ENCODE results near the gene NKIRAS1.
"Not testable (repeated sequence)": the region's sequence is repeated elsewhere in the genome, so short reads cannot be mapped to it uniquely, and the experiment has no call there.

Gene NKIRAS1

GRCh38 chr3:23944007-23944783 lies 27.4 kb upstream of the NKIRAS1 start:
- DNase-seq = no peak
- in situ Hi-C loops (cut with HindIII; ENCODE audit: low pct_ligation_motif_present, low pct_unique_long_range_greater_than_20kb, low sequenced_read_pairs) = no loop called here

- DNase-seq = no peak
- in situ Hi-C loops (cut with HindIII; ENCODE audit: low pct_ligation_motif_present, low pct_unique_long_range_greater_than_20kb, low sequenced_read_pairs) = no loop called here
These were observed 25.8 kb upstream of the NKIRAS1 start for GRCh38 chr3:23942546-23942945.

GRCh38 chr3:23941440-23941839 lies 24.6 kb upstream of the NKIRAS1 start:
- DNase-seq = no peak
- in situ Hi-C loops (cut with HindIII; ENCODE audit: low pct_ligation_motif_present, low pct_unique_long_range_greater_than_20kb, low sequenced_read_pairs) = no loop called here

DNA sequence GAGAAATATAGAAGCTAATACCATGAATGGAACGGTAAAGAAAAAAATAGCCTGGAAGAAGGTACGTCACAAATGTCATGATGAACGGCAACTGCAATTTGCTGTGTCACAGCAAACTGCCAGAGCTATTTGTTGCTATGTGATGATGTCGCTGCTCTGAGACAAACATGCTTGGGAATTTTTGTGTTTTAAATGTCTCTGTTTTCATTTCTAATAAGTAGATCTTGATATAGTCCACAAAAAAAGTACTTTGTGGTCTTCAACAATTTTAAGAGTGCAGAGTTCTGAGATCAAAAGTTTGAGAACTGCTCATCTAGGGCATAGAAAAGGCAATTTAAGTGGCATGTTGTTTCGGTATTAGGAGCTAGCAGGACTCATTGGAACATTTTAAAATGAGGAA lies 24.0 kb upstream of the NKIRAS1 start:
- no peak for DNase-seq

GRCh38 chr3:23938688-23939087 lies 21.9 kb upstream of the NKIRAS1 start:
- in situ Hi-C loops (cut with HindIII; ENCODE audit: low pct_ligation_motif_present, low pct_unique_long_range_greater_than_20kb, low sequenced_read_pairs) = no loop called here
- DNase-seq = no peak

More for the DNA sequence above, 24.0 kb upstream of the NKIRAS1 start:
- in situ Hi-C loops (cut with HindIII; ENCODE audit: low pct_ligation_motif_present, low pct_unique_long_range_greater_than_20kb, low sequenced_read_pairs) = no loop called here

DNA sequence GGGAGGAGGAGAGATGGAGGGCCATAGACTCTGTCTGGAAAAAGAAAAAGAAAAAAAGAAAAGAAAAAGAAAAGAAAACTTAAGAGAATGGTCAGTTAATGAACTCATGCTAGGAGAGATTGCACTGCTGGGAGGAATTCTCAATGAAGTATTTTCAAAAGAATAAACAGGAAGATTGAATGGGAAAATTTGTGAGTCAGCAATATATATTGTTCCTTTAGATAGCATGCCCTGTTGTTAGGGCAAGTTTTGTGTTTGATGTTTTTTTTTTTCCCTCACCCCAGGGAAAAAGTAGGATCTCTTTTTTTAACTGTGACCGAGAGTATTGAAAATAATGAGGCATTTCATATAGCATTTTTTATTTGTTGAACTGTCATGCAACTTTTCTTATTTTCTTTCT lies 20.5 kb upstream of the NKIRAS1 start:
- DNase-seq = no peak
- in situ Hi-C loops (cut with HindIII; ENCODE audit: low pct_ligation_motif_present, low pct_unique_long_range_greater_than_20kb, low sequenced_read_pairs) = no loop called here

DNA sequence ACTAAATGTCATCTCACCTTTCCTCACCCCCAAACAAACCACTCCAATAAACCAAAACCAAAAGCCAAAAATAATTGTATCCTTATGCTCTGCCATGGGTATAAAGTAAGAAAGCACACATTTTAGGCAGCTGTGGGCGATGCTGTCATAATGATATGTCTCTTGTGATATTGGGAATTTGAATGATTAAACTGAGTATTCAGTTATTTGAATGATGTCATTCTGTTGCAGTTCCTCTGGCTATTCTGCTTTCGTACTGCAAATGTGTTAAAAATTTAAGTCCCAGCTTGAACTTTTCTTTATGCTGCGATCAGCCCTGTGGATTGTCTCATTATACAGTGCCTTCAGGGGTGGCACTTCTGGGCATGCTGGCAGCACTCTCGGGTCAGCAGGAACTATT lies 17.5 kb upstream of the NKIRAS1 start:
- in situ Hi-C loops (cut with HindIII; ENCODE audit: low pct_ligation_motif_present, low pct_unique_long_range_greater_than_20kb, low sequenced_read_pairs) = no loop called here
- DNase-seq = no peak

DNA sequence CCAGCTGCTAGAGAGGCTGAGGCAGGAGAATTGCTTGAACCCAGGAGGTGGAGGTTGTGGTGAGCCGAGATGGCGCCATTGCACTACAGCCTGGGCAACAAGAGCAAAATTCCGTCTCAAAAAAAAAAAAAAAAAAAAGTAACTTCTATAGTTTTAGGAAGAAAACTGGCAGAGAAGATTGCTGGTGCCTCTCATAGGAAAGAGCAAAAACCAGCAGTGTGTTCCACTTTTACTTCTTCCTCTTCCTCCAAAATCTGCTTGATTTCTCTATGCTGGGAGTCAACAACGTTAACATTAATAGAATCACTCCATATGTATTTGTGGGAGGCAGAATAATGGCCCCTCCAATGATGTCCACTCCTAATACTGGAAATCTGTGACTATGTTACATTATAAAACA lies 15.8 kb upstream of the NKIRAS1 start:
- in situ Hi-C loops (cut with HindIII; ENCODE audit: low pct_ligation_motif_present, low pct_unique_long_range_greater_than_20kb, low sequenced_read_pairs) = no loop called here
- no peak for DNase-seq

- no peak for DNase-seq
- in situ Hi-C loops (cut with HindIII; ENCODE audit: low pct_ligation_motif_present, low pct_unique_long_range_greater_than_20kb, low sequenced_read_pairs) = no loop called here
These were observed 14.8 kb upstream of the NKIRAS1 start for GRCh38 chr3:23931597-23931996.

GRCh38 chr3:23928524-23928923 lies 11.7 kb upstream of the NKIRAS1 start:
- in situ Hi-C loops (cut with HindIII; ENCODE audit: low pct_ligation_motif_present, low pct_unique_long_range_greater_than_20kb, low sequenced_read_pairs) = no loop called here
- peak; percentile 11 for DNase-seq

GRCh38 chr3:23926736-23927135 lies 9.9 kb upstream of the NKIRAS1 start:
- DNase-seq = no peak
- in situ Hi-C loops (cut with HindIII; ENCODE audit: low pct_ligation_motif_present, low pct_unique_long_range_greater_than_20kb, low sequenced_read_pairs) = no loop called here

GRCh38 chr3:23926246-23926645 lies 9.5 kb upstream of the NKIRAS1 start:
- no peak for DNase-seq
- in situ Hi-C loops (cut with HindIII; ENCODE audit: low pct_ligation_motif_present, low pct_unique_long_range_greater_than_20kb, low sequenced_read_pairs) = no loop called here

DNA sequence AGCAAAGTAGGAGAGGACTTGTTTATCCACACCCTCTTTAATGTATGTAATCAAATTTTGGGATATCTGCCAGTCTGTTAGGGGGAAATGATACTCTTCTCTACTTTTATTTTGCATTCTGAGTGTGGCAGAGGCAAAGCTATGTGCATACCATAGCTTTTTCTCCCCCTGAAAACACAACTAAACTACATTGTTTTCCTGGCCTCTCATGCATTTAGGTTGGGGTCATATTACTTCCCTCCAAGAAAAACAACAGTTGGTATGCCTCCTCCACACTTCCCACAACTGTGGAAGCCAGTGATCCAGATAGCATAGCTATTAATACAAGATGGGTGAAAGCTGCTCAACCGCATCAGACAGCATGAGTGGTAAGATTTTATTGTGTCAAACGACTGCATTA lies 7.0 kb upstream of the NKIRAS1 start:
- in situ Hi-C loops (cut with HindIII; ENCODE audit: low pct_ligation_motif_present, low pct_unique_long_range_greater_than_20kb, low sequenced_read_pairs) = no loop called here
- DNase-seq = peak; percentile 26

GRCh38 chr3:23921052-23921511 lies 4.3 kb upstream of the NKIRAS1 start:
- in situ Hi-C loops (cut with HindIII; ENCODE audit: low pct_ligation_motif_present, low pct_unique_long_range_greater_than_20kb, low sequenced_read_pairs) = no loop called here
- DNase-seq = no peak

DNA sequence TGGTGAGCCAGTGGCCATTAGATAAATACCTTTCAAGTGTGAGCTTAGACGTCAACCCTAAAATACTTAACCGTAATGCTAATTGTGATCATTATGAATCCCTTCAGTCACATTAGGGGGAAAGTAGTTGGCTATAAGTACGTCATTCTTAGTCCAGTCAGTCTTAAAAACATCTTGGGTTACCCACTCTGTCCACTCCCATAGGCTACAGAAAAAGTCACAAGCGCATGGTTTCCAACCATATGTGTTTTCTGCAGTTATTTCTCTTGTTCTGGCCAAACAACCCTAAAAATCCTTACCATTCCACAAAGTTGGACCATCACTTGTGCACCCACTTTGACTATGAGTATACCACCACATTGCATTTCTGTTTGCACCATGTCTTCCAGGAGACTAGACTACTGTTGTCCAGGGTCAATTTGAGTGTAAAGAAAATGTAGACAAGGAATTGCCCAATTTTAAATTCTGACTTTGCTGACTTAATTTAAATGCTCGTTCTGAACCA lies 3.4 kb upstream of the NKIRAS1 start:
- DNase-seq = no peak
- in situ Hi-C loops (cut with HindIII; ENCODE audit: low pct_ligation_motif_present, low pct_unique_long_range_greater_than_20kb, low sequenced_read_pairs) = no loop called here

DNA sequence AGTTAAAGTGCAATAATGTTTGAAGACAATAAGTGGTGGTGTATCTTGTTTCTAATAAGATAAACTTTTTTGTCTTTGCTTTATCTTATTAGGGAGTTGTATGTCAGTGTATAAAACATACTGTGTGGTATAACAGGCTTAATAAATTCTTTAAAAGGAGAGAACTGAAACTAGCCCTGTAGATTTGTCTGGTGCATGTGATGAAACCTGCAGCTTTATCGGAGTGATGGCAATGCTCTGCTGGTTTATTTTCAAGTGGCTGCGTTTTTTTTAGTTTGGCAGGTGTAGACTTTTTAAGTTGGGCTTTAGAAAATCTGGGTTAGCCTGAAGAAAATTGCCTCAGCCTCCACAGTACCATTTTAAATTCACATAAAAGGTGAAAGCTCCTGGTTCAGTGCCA lies 2.8 kb upstream of the NKIRAS1 start:
- in situ Hi-C loops (cut with HindIII; ENCODE audit: low pct_ligation_motif_present, low pct_unique_long_range_greater_than_20kb, low sequenced_read_pairs) = no loop called here

DNA sequence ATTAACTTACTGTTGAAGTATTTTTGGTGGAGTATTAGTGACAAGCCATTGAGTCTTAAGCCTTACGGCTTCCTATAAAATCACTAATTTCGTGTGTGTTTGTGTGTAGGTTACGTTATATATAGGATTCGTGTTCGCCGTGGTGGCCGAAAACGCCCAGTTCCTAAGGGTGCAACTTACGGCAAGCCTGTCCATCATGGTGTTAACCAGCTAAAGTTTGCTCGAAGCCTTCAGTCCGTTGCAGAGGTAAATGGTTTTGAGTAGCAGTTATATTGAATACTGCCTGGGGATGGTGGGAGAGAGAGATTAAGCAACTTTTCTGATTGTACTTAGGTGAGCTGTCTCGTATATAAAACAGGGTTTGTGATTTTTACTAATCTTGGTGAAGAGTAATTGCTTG lies 1.5 kb upstream of the NKIRAS1 start:
- DNase-seq; in situ Hi-C loops (cut with HindIII; ENCODE audit: low pct_ligation_motif_present, low pct_unique_long_range_greater_than_20kb, low sequenced_read_pairs): not testable (repeated sequence)

More for the DNA sequence above, 2.8 kb upstream of the NKIRAS1 start:
- no peak for DNase-seq

GRCh38 chr3:23917679-23918303 lies 1.0 kb upstream of the NKIRAS1 start:
- DNase-seq; in situ Hi-C loops (cut with HindIII; ENCODE audit: low pct_ligation_motif_present, low pct_unique_long_range_greater_than_20kb, low sequenced_read_pairs): not testable (repeated sequence)

GRCh38 chr3:23916152-23916885 lies 471 bp downstream of the NKIRAS1 start:
- in situ Hi-C loops (cut with HindIII; ENCODE audit: low pct_ligation_motif_present, low pct_unique_long_range_greater_than_20kb, low sequenced_read_pairs) = no loop called here
- no peak for DNase-seq

Data from ACHN (cell line).